SHP77 (cell line): ENCODE data around the gene TYW1B.
A peak's percentile ranks its signal among the peaks of the same experiment; 100 is the strongest.
"Not testable (repeated sequence)": the region's sequence is repeated elsewhere in the genome, so short reads cannot be mapped to it uniquely, and the experiment has no call there.

Source experiments
- DNase-seq, 2 experiments: peaks; one replicate each; lab custom pipeline; 2025; lab: John Stamatoyannopoulos, UW

The TYW1B gene

DNA sequence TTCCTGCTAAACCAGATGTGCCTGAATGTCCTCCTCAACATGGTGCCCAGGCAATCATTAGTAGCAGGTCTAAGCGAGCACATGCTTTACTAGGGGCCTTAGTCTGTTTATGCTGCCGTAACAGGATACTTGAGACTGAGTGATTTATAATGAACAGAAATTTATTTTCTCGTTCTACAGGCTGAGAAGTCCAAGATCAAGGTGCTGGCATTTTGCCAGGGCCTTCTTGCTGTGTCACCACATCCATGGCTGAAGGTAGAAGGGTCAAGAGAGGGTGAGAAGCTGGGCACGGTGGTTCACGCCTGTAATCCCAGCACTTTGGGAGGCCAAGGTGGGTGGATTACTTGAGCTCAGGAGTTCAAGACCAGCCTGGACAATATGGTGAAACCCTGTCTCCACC, 273.6 kb downstream of the TYW1B start:
- DNase-seq = not testable (repeated sequence)

DNA sequence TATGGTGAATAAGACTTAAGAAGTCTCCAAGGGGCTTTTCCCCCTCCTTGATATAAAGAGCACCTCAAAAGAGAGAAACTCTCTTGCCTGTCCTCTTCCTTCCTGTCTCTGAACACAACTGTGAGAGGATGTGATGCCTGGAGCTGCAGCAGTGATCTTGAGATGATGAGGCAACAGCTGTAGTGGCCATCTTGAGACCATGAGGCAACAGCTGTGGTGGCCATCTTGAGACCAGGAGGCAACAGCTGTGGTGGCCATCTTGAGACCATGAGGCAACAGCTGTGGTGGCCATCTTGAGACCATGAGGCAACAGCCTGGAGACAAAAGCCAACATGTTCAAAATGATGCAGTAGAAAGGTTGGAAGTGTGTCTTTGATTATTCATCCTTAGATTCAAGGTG, 277.5 kb downstream of the TYW1B start:
- not testable (repeated sequence) for DNase-seq

DNA sequence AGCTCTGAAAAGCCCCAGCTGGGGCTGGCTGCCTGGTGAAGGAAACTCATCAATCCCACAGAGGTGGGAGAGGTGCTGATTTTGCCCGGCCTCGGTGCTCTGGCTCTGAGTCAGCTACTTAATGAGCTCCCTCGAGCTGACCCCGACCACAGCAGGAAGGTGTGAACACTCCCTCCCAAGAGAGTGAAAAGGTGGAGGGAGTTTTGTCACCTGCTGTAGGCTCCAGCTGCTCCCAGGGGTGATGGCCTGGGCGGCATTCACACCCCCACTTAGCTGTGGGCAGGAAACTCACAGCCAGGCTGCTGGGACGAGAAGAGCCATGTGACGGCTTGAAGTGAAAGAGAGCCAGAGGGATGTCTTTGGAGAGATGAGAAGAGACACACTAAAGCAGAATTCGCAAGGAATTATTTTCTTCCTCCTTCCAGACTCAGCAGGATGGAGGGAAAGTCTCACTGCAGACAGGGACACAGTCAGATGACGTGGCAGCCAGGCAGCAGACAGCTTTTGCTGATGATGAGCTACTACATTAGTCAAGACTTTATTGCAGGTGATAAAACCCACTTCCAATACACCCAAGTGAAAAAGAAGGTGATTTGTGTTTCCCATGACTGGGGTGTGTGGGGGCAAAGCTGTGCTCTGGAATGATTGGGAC, 281.3 kb downstream of the TYW1B start:
- DNase-seq = peak in 1 of 2 experiments; percentile 20

DNA sequence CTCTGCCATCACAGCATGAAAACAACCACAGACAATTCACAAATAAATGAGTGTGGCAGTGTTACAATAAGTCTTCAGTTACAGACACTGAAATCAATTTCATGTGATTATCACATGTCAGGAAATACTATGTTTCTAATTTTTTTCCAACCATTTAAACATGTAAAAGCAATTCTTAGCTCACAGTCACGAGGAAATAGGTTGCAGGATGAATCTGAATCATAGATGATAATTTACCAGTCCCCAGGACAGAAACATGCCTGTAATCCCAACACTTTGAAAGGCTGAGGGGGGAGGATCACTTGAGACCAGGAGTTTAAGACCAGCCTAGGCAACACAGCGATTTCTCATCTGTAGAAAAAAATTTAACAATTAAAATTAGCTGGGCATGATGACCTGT, 283.5 kb downstream of the TYW1B start:
- DNase-seq = not testable (repeated sequence)

DNA sequence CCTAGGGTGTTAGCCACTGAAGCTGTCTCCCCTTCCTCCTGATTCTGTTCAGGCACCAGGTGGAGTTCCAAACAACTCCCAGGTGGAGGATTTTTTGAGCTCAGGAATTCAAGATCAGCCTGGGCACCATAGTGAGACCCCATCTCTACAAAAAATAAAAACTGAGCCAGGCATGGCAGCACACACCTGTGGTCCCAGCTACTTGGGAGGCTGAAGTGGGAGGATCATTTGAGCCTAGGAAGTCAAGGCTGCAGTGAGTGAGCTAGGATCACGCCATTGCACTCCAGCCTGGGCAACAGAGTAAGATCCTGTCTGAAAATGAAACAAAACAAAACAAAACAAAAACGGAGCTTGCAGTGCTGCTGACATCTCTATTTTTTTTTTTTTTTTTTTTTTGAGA, 287.1 kb downstream of the TYW1B start:
- DNase-seq = no peak

DNA sequence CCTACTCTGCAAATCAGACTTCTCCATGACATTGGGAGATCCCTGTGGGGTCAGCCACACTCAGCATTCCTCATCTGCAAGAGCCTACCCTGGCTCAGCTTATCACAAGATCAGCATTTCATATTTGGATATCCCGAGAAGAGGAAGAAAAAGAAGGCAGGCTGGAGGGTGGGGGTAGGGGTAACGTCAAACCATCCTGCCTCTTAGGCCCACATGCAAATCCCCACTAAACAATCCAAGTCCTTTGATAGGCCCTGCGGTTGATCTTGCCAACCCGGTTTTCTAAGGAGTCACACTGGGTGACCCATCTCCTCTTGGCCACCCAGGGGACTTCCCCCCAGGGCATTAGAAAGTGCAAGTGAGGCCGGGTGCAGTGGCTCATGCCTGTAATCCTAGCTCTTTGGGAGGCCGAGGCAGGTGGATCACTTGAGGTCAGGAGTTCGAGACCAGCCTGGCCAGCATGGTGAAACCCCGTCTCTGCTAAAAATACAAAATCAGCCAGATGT, 287.8 kb downstream of the TYW1B start:
- DNase-seq = no peak

DNA sequence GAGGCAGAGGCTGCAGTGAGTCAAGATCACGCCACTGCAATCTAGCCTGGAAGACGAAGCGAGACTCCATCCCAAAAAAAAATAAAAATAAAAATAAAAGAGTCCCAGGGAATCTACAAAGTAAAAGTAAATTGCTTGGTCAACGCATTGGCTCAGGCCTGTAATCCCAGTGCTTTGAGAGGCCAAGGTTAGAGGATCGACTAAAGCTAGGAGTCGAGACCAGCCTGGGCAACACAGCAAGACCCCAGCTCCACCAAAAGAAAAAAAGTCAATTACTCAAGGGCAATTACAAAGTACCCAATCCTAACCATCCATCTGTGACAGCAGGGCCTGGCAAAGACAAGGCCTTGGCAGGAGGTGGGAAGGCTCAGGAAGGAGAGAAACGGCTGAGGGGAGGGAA, 288.3 kb downstream of the TYW1B start:
- no peak for DNase-seq

DNA sequence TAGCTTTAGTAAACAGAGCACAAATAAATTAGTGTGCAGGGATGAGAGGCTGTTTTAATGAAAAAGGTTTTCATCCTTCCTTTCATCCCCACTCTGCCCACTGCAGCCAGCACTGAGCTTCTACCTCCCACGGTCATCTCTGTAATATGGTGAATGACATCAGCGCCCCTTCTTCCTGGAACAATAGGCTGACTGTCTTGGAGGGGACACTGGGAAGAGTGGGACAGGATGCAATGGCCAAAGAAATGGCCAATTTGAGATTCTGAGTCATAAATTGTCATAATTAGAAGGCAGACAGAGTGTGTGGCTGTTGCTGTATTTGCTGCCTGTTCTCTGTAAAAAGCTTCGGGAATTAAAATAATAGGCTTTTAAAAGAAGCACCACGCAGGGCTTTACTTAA, 289.1 kb downstream of the TYW1B start:
- DNase-seq = no peak

DNA sequence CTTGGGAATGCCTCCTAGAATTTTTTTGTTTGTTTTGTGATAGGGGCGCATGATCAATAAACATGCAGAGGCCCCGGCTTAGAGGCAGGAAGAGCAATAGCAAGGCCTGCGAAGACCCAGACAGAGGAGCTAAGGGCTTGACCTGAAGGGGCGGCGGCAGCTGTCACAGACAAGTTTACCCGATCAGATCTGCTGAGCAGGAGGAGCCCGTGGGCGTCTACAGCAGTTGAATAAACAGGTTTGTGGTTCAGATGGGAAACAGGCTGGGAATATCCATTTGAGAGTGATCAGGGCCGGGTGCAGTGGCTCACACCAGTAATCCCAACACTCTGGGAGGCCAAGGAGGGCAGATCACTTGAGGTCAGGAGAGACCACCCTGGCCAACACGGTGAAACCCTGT, 289.9 kb downstream of the TYW1B start:
- DNase-seq = peak in 1 of 2 experiments; percentile 10

DNA sequence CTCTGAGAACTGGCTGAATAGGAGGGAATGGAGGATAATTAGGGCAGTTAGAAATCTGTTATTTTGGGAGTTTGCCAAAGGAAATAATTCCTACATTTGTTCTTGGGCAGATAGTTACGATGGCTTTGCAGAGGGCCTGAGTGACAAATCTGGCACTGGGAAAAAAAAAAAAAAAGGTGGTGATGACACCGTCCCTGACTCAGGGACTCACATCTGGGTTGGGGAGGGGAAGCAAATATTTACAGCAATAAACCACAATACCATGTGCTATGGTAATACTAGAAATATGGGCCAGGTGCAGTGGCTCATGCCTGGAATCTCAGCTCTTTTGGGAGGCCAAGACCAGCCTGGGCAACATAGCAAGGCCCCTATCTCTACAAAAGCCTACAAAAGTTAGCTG, 292.0 kb downstream of the TYW1B start:
- peak; percentile 31 to 66 for DNase-seq

DNA sequence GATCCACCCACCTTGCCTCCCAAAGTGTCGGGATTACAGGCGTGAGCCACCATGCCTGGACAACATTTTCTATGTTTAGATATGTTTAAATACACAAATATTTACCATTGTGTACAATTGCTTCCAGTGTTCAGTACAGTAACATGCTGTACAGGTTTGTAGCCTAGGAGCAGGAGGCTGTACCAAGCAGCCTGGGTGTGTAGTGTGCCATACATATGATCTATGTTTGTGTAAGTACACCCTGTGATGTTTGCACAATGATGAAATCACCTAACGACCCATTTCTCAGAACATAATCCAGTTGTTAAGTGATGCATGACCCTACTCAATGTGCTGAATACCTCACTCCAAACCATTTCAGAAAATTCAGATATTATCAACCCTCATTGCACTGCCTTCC, 297.0 kb downstream of the TYW1B start:
- DNase-seq = not testable (repeated sequence)
